Measurements from ENCODE around the gene PGM1. TPM values are rescaled to one million over a fixed set of nuclear protein-coding genes. Genes with fewer than 3 reads are reported as not detected.

PGM1 gene
- total and polyA plus RNA-seq, 2 donors (not counting 3 experiments of a cell fraction or from before 2014, with no cell fraction given), result 9.3 to 21.0 TPM

DNA sequence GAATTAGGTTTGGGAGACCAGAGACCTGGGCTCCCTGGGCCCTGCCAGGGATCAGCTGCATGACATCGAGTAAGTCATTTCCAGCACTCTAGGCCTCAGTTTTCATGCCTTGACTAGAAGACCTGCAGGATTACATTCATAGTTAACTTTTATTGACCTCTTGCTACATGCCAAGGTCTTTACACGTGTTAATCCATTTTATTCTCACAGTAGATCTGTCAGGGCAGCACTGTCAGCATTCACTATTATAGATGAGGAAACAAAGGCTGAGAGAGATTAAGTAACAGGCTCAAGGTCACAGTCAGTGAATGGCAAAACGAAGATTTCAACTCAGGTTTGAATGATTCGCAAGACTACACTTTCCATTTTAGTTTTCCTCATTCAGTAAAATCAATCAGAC lies 37.0 kb downstream of the PGM1 start:
- Histone ChIP-seq H3K27me3 (ENCODE audit: control insufficient read depth in 2 of 2, insufficient read depth in 2 of 2, low read length in 2 of 2) (no peaks in the 10 kb centered on the region), H3K79me2 (ENCODE audit: control insufficient read depth, insufficient read depth, low read length) (no peaks in the 10 kb centered on the region), H2AFZ (ENCODE audit: low read depth, low read length) (no peak overlapping the region), H3K27ac (ENCODE audit: insufficient read depth, low read depth, low read length) (no peak overlapping the region), H3K4me1 (ENCODE audit: control insufficient read depth, extremely low read depth, insufficient read depth, low read length) (no peaks in the 10 kb centered on the region), H3K9ac (replicated peaks; ENCODE audit: extremely low read depth, insufficient read depth, low read length) (no peak overlapping the region), H3K9me3 (replicated peaks; ENCODE audit: control insufficient read depth, insufficient read depth, low read length) (no peaks in the 10 kb centered on the region), H3K9me1 (replicated peaks; ENCODE audit: control insufficient read depth, extremely low read depth, insufficient read depth, low read length) (no peaks in the 10 kb centered on the region), H3K4me3 (replicated peaks in 1 of 3; ENCODE audit: insufficient read depth in 1 of 3, low read depth in 1 of 3, low read length in 3 of 3) (no peak overlapping the region), H4K20me1 (replicated peaks; ENCODE audit: control insufficient read depth, extremely low read depth, insufficient read depth, low read length) (no peaks in the 10 kb centered on the region), H3K4me2 (ENCODE audit: insufficient read depth, low read length) (no peak overlapping the region), H3K36me3 (ENCODE audit: control insufficient read depth in 2 of 2, extremely low read depth in 1 of 2, insufficient read depth in 2 of 2, low read length in 2 of 2) (peaks cover 0 to 2% of the 10 kb centered on the region in 2 experiments)
- TF ChIP-seq POLR2AphosphoS5 (IDR thresholded peaks at IDR 0.05; ENCODE audit: insufficient read depth, low read depth, low read length), result no peak
- TF ChIP-seq FOS (IDR thresholded peaks at IDR 0.05; ENCODE audit: borderline replicate concordance, insufficient read depth, low read length), result no peak
- TF ChIP-seq EZH2 (IDR thresholded peaks at IDR 0.05; ENCODE audit: borderline replicate concordance, low read depth, low read length, severe bottlenecking), result no peak
- TF ChIP-seq, protein P1, sequence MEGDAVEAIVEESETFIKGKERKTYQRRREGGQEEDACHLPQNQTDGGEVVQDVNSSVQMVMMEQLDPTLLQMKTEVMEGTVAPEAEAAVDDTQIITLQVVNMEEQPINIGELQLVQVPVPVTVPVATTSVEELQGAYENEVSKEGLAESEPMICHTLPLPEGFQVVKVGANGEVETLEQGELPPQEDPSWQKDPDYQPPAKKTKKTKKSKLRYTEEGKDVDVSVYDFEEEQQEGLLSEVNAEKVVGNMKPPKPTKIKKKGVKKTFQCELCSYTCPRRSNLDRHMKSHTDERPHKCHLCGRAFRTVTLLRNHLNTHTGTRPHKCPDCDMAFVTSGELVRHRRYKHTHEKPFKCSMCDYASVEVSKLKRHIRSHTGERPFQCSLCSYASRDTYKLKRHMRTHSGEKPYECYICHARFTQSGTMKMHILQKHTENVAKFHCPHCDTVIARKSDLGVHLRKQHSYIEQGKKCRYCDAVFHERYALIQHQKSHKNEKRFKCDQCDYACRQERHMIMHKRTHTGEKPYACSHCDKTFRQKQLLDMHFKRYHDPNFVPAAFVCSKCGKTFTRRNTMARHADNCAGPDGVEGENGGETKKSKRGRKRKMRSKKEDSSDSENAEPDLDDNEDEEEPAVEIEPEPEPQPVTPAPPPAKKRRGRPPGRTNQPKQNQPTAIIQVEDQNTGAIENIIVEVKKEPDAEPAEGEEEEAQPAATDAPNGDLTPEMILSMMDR (IDR thresholded peaks at IDR 0.05; ENCODE audit: extremely low read depth in 1 of 2, insufficient read depth in 1 of 2, low read depth in 1 of 2, low read length in 2 of 2), result no peak
- no peak for TF ChIP-seq MYC (IDR thresholded peaks at IDR 0.05; ENCODE audit: low read depth, low read length)
- no peak for TF ChIP-seq GATA2 (IDR thresholded peaks at IDR 0.05; ENCODE audit: insufficient read depth, insufficient read length, low read depth, low read length)
- TF ChIP-seq JUN (IDR thresholded peaks at IDR 0.05; ENCODE audit: borderline replicate concordance, insufficient read depth, insufficient read length, low read depth), result no peak
- ChIA-PET CTCF (interaction anchor here (1.2 kb wide), 1 partner anchor 616 kb away, joined by 3 read pairs; no protein-coding TSS in a partner anchor), POLR2A (no interaction called here)
- DNase-seq (ENCODE audit: low read depth, low spot score), result no peak
- no TSS peak for BruUV-seq (replicated peaks)
- dilution Hi-C loops (cut with MboI; ENCODE audit: extremely low pct_ligation_motif_present, low sequenced_read_pairs) (no loop called here), intact Hi-C loops (cut with micrococcal nuclease) (no loop called here)
- FAIRE-seq, result no peak

All from endothelial cell of umbilical vein (primary cell).